GM23338 (cell line): ENCODE measurements around the gene MICAL2. TPM values are rescaled to one million over a fixed set of nuclear protein-coding genes. Genes with fewer than 3 reads are reported as not detected.

Source experiments
- CREB1 ChIP-seq: fragments of 250-450 bp; sonication (Bioruptor Pico); IDR thresholded peaks from 2 replicates; pipeline ENCODE4 v1.5.0; 2020; ENCODE audit warnings: low read depth, mild to moderate bottlenecking, moderate library complexity
- CTCF ChIP-seq, 2 experiments: fragments of 200-600 bp in 1 of 2; sonication (generic) in 1 of 2; conservative IDR thresholded peaks; 2 replicates each; pipeline versions ENCODE4 v1.5.1 to v1.6.1; 2016 to 2017; ENCODE audit warnings: antibody characterized with exemption in 2 of 2, low read depth in 2 of 2, mild to moderate bottlenecking in 2 of 2, moderate library complexity in 1 of 2
- ETS1 ChIP-seq: IDR thresholded peaks from 2 replicates; pipeline ENCODE4 v1.6.1; 2016; ENCODE audit warnings: antibody characterized with exemption
- EZH2 ChIP-seq: fragments of 200-600 bp; sonication (generic); IDR thresholded peaks from one replicate; pipeline ENCODE4 v1.8.0; 2017; ENCODE audit warnings: antibody characterized with exemption, mild to moderate bottlenecking, low read depth; ENCODE audit not compliant: unreplicated experiment
- POLR2AphosphoS5 ChIP-seq: IDR thresholded peaks from 2 replicates; pipeline ENCODE4 v1.6.1; 2016; ENCODE audit warnings: antibody characterized with exemption, low read depth
- STAT1 ChIP-seq: IDR thresholded peaks from one replicate; pipeline ENCODE4 v1.6.1; 2016; ENCODE audit warnings: antibody characterized with exemption; ENCODE audit not compliant: unreplicated experiment
- ZNF462 ChIP-seq: fragments of 250-450 bp; sonication (Bioruptor Pico); IDR thresholded peaks from 2 replicates; pipeline ENCODE4 v1.5.0; 2020; ENCODE audit warnings: mild to moderate bottlenecking, moderate library complexity
- polyA plus RNA-seq: library from polyadenylated mRNA; unstranded; fragments of >200 nt; fragmentation: Nextera tagmentation; extraction: Ambion mirVana; gene quantifications from 2 replicates; pipeline ENCODE4 v1.2.1, GENCODE V29; 2016
- total RNA-seq: library from RNA; depleted of rRNA; stranded (reverse); fragments of >200 nt; shearing (Covaris generic); gene quantifications from 2 replicates; pipeline ENCODE4 v1.2.3, GENCODE V29; 2014

Gene MICAL2
- total and polyA plus RNA-seq, 2 experiments from 2014 or later, result 0.66 to 1.4 TPM

GRCh38 chr11:12175694-12176241 is 65.4 kb downstream of the MICAL2 start (continued):
- TF ChIP-seq ZNF462, result no peak
- TF ChIP-seq CREB1 (CRISPR knock-in tag), result no peak
- TF ChIP-seq EZH2, result no peak
- no peak for TF ChIP-seq CTCF (conservative IDR thresholded peaks at IDR 0.05; ENCODE audit: low read depth in 2 of 2)
- TF ChIP-seq STAT1, result no peak
- no peak for TF ChIP-seq POLR2AphosphoS5
- TF ChIP-seq ETS1, result no peak
